A549 (cell line): Measurements from ENCODE around the gene SLC22A7. TPM values are rescaled to one million over a fixed set of nuclear protein-coding genes. Genes with fewer than 3 reads are reported as not detected.

ENCODE experiments used
- ATAC-seq, 2 experiments: fragments of 200-7000 bp in 1 of 2; fragments of >200 bp in 1 of 2; cut with Nextera tagmentation in 1 of 2; cut with Tn5 transposase in 1 of 2; 3 replicates each; pipeline versions ENCODE4 v1.8.0 to v1.9.1; 2018 to 2020; ENCODE audit warnings: mild to moderate bottlenecking in 1 of 2, moderate library complexity in 1 of 2
- CTCF ChIA-PET: fragments of 300-600 bp; sonication (Branson Sonifier 250); formaldehyde crosslinking; extraction: SDS; loops from one replicate; lab custom pipeline; 2021; ENCODE audit warnings: antibody characterized with exemption, inconsistent platforms; lab: Yijun Ruan, JAX
- POLR2A ChIA-PET: fragments of 350-600 bp; formaldehyde crosslinking; extraction: SDS; loops from one replicate; lab custom pipeline; 2021; ENCODE audit warnings: antibody characterized with exemption, inconsistent platforms; lab: Yijun Ruan, JAX
- DNase-seq, 2 experiments: peaks; one replicate each; pipeline versions ENCODE4 v3.0.0 to v3.0.0-alpha.2; 2011 to 2016; ENCODE audit warnings: low read depth in 1 of 2, low spot score in 1 of 2
- FAIRE-seq: peaks from 2 replicates; lab custom pipeline; 2011; peaks lifted over from hg19 to GRCh38; lab: Jason Lieb, UNC
- H3K27ac ChIP-seq, 2 experiments: fragments of >200 bp; sonication (Bioruptor Twin); formaldehyde crosslinking; 3 replicates each; pipeline ENCODE4 v1.5.1; 2016 to 2017
- H3K4me1 ChIP-seq: fragments of >200 bp; sonication (Bioruptor Twin); formaldehyde crosslinking; 3 replicates; pipeline ENCODE4 v1.6.1; 2016
- H3K4me2 ChIP-seq: fragments of >200 bp; sonication (Bioruptor Twin); formaldehyde crosslinking; 3 replicates; pipeline ENCODE4 v1.6.1; 2016
- H3K4me3 ChIP-seq: fragments of >200 bp; sonication (Bioruptor Twin); formaldehyde crosslinking; 3 replicates; pipeline ENCODE4 v1.5.1; 2016
- H3K9me3 ChIP-seq: fragments of >200 bp; sonication (Bioruptor Twin); formaldehyde crosslinking; 3 replicates; pipeline ENCODE4 v1.6.1; 2016
- ATOH8 ChIP-seq: fragments of 250-450 bp; sonication (Bioruptor Pico); IDR thresholded peaks from 2 replicates; pipeline ENCODE4 v1.5.0; 2020; ENCODE audit warnings: low read depth, mild to moderate bottlenecking, moderate library complexity
- BCL3 ChIP-seq: fragments of >200 bp; sonication (Bioruptor Twin); formaldehyde crosslinking; IDR thresholded peaks from 3 replicates; pipeline ENCODE4 v1.6.1; 2016
- BHLHE40 ChIP-seq: IDR thresholded peaks from 2 replicates; pipeline ENCODE4 v1.6.1; 2012; ENCODE audit warnings: low read depth, low read length, inconsistent platforms
- CEBPB ChIP-seq, 2 experiments: fragments of >200 bp in 1 of 2; sonication (Bioruptor Twin) in 1 of 2; formaldehyde crosslinking in 1 of 2; IDR thresholded peaks; 2 replicates each; pipeline ENCODE4 v1.6.1; 2012 to 2016
- CHD2 ChIP-seq: fragments of 150-350 bp; IDR thresholded peaks from 2 replicates; pipeline ENCODE4 v1.6.1; 2014; ENCODE audit warnings: low read length; ENCODE audit not compliant: partially characterized antibody
- CTCF ChIP-seq: fragments of >200 bp; sonication (Bioruptor Twin); formaldehyde crosslinking; IDR thresholded peaks from 3 replicates; pipeline ENCODE4 v1.5.1; 2016
- EP300 ChIP-seq, 2 experiments: fragments of >200 bp; sonication (Bioruptor Twin); formaldehyde crosslinking; IDR thresholded peaks; 2 replicates in 1 of 2; 3 replicates in 1 of 2; pipeline ENCODE4 v1.6.1; 2016 to 2017
- FOSL2 ChIP-seq, 2 experiments: fragments of 450-650 bp in 1 of 2; fragments of >200 bp in 1 of 2; sonication (Bioruptor Twin) in 1 of 2; formaldehyde crosslinking; IDR thresholded peaks; 2 replicates each; pipeline versions ENCODE4 v1.5.0 to v1.6.1; 2016 to 2020; ENCODE audit warnings: mild to moderate bottlenecking in 1 of 2, moderate library complexity in 1 of 2
- GATA3 ChIP-seq: IDR thresholded peaks from 2 replicates; pipeline ENCODE4 v1.6.1; 2012; ENCODE audit warnings: borderline replicate concordance
- HEYL ChIP-seq: fragments of 250-450 bp; sonication (Bioruptor Pico); IDR thresholded peaks from 2 replicates; pipeline ENCODE4 v1.8.0; 2021; ENCODE audit warnings: mild to moderate bottlenecking, moderate library complexity
- HMGXB4 ChIP-seq: fragments of 250-450 bp; sonication (Bioruptor Pico); IDR thresholded peaks from 2 replicates; pipeline ENCODE4 v1.5.0; 2021; ENCODE audit warnings: mild to moderate bottlenecking, moderate library complexity, borderline replicate concordance
- JUNB ChIP-seq: fragments of >200 bp; sonication (Bioruptor Twin); formaldehyde crosslinking; IDR thresholded peaks from 2 replicates; pipeline ENCODE4 v1.6.1; 2016
- KDM1A ChIP-seq: fragments of 200-600 bp; sonication (generic); IDR thresholded peaks from 2 replicates; pipeline ENCODE4 v1.6.1; 2016; ENCODE audit warnings: low read depth, mild to moderate bottlenecking
- KDM5A ChIP-seq: fragments of 200-600 bp; sonication (generic); IDR thresholded peaks from 2 replicates; pipeline ENCODE4 v1.6.1; 2016; ENCODE audit warnings: antibody characterized with exemption, mild to moderate bottlenecking
- NR3C1 ChIP-seq: fragments of >200 bp; sonication (Bioruptor Twin); formaldehyde crosslinking; IDR thresholded peaks from 3 replicates; pipeline ENCODE4 v1.6.1; 2017
- PBX3 ChIP-seq: IDR thresholded peaks from 2 replicates; pipeline ENCODE4 v1.6.1; 2012
- POLR2AphosphoS2 ChIP-seq: conservative IDR thresholded peaks from 2 replicates; pipeline ENCODE4 v1.6.1; 2012; ENCODE audit warnings: low read length, improper control_type of control experiment, inconsistent platforms
- RARB ChIP-seq: fragments of 250-450 bp; sonication (Bioruptor Pico); IDR thresholded peaks from 2 replicates; pipeline ENCODE4 v1.8.0; 2021; ENCODE audit warnings: mild to moderate bottlenecking, moderate library complexity
- RFX5 ChIP-seq: fragments of 450-650 bp; IDR thresholded peaks from 2 replicates; pipeline ENCODE4 v1.7.1; 2014; ENCODE audit warnings: antibody characterized with exemption, mild to moderate bottlenecking, moderate library complexity
- SMC3 ChIP-seq: fragments of >200 bp; sonication (Bioruptor Twin); formaldehyde crosslinking; IDR thresholded peaks from 3 replicates; pipeline ENCODE4 v1.6.1; 2018; ENCODE audit warnings: inconsistent platforms
- SREBF2 ChIP-seq: fragments of 450-650 bp; IDR thresholded peaks from 2 replicates; pipeline ENCODE4 v1.6.1; 2014; ENCODE audit warnings: mild to moderate bottlenecking, moderate library complexity
- ZFP36 ChIP-seq: fragments of 450-650 bp; IDR thresholded peaks from 2 replicates; pipeline ENCODE4 v1.6.1; 2014; ENCODE audit warnings: borderline replicate concordance; ENCODE audit not compliant: partially characterized antibody
- ZNF302 ChIP-seq: fragments of 250-450 bp; sonication (Bioruptor Pico); IDR thresholded peaks from 2 replicates; pipeline ENCODE4 v1.9.0; 2021; ENCODE audit warnings: inconsistent platforms, mild to moderate bottlenecking, moderate library complexity
- WGBS: methylation state at CpG from one replicate; pipeline ENCODE4 v1.1.6; 2017; ENCODE audit errors: missing lambda C conversion rate; 5-methylcytosine and 5-hydroxymethylcytosine counted together
- polyA plus RNA-seq, 4 experiments: library from polyadenylated mRNA; depleted of rRNA in 3 of 4; stranded (reverse); fragments of >200 nt; fragmentation: RNase III in 1 of 4; extraction: RNeasy Plus Mini Kit Qiagen cat#74134 plus additional on column Dnase treatment in 1 of 4; gene quantifications; 2 replicates in 3 of 4; 3 replicates in 1 of 4; pipeline ENCODE4 v1.2.3, GENCODE V29; 2011 to 2017

SLC22A7 gene
- polyA plus RNA-seq, 2 of the 4 experiments (the other 2 are of a cell fraction) = not detected

GRCh38 chr6:43258807-43259686, 39.0 kb upstream of the SLC22A7 start:
- no peaks in the 10 kb centered on the region for H3K4me1 ChIP-seq
- POLR2A ChIA-PET = no interaction called here
- CTCF ChIA-PET = interaction anchor here (1.4 to 3.1 kb wide), 4 partner anchors 30 to 248 kb away, joined by 3 to 18 read pairs (median 5); partner anchors contain the start of gene DNPH1
- H3K9me3 ChIP-seq = no peaks in the 10 kb centered on the region
- no peak overlapping the region for H3K27ac ChIP-seq
- no peak for DNase-seq
- no peak for TF ChIP-seq BHLHE40
- TF ChIP-seq RARB (CRISPR knock-in tag) = no peak
- TF ChIP-seq KDM5A = no peak
- TF ChIP-seq, all 56 proteins: peak for 0
- Histone ChIP-seq H3K4me3 (no peak overlapping the region), H3K4me2 (no peak overlapping the region)
- no peak for ATAC-seq
- 81% methylated on average over 17 of the region's 30 CpGs for WGBS
- FAIRE-seq = no peak

GRCh38 chr6:43260791-43261190, 37.3 kb upstream of the SLC22A7 start:
- Histone ChIP-seq H3K9me3 (no peaks in the 10 kb centered on the region), H3K4me1 (no peaks in the 10 kb centered on the region)
- ChIA-PET POLR2A (no interaction called here), CTCF (interaction anchor here (1.5 to 3.1 kb wide), 2 partner anchors 74 to 115 kb away, joined by 3 to 18 read pairs; no protein-coding TSS in a partner anchor)
- FAIRE-seq = no peak
- TF ChIP-seq KDM5A (no peak), KDM1A (no peak), POLR2AphosphoS2 (no peak), FOSL2 (IDR thresholded peaks at IDR 0.05) (no peak), FOSL2 (CRISPR knock-in tag; IDR thresholded peaks at IDR 0.05) (no peak), CEBPB (IDR thresholded peaks at IDR 0.05) (no peak), ATOH8 (CRISPR knock-in tag) (no peak), SMC3 (no peak), BHLHE40 (no peak), PBX3 (no peak), NR3C1 (no peak)
- TF ChIP-seq, all 56 proteins: peak for 0
- WGBS = 56% methylated on average over 4 of the region's 4 CpGs
- no peak for ATAC-seq
- H3K4me2 ChIP-seq = no peak overlapping the region
- no peak overlapping the region for H3K4me3 ChIP-seq
- DNase-seq = no peak
- H3K27ac ChIP-seq = no peak overlapping the region

- WGBS = 45% methylated on average over 5 of the region's 5 CpGs
- Histone ChIP-seq H3K4me3 (no peak overlapping the region), H3K27ac (no peak overlapping the region)
- FAIRE-seq = no peak
- TF ChIP-seq HEYL = no peak
- TF ChIP-seq SREBF2 = no peak
- TF ChIP-seq ZNF302 (CRISPR knock-in tag) = no peak
- no peak for TF ChIP-seq RFX5
- no peak for TF ChIP-seq ATOH8 (CRISPR knock-in tag)
- no peak for TF ChIP-seq CHD2
- no peak for TF ChIP-seq BCL3
- TF ChIP-seq NR3C1 = no peak
- TF ChIP-seq HMGXB4 = no peak
- TF ChIP-seq CEBPB (IDR thresholded peaks at IDR 0.05) = no peak
- TF ChIP-seq GATA3 = no peak
- TF ChIP-seq BHLHE40 = no peak
- TF ChIP-seq CTCF = no peak
- no peak for TF ChIP-seq JUNB
- TF ChIP-seq ZFP36 = no peak
- TF ChIP-seq EP300 (IDR thresholded peaks at IDR 0.05) = no peak
- TF ChIP-seq, all 56 proteins: peak for 0
- DNase-seq = no peak
- Histone ChIP-seq H3K9me3 (no peaks in the 10 kb centered on the region), H3K4me2 (no peak overlapping the region), H3K4me1 (no peaks in the 10 kb centered on the region)
- ChIA-PET CTCF (interaction anchor here (0.5 to 3.1 kb wide), 5 partner anchors 8 to 160 kb away, joined by 3 to 18 read pairs (median 5); no protein-coding TSS in a partner anchor), POLR2A (no interaction called here)
- no peak for ATAC-seq
These were observed 36.9 kb upstream of the SLC22A7 start for GRCh38 chr6:43261198-43261597.
